Astrocyte (in vitro differentiated cells and primary cell): ENCODE measurements around the gene NDUFA8. TPM values are rescaled to one million over a fixed set of nuclear protein-coding genes. Genes with fewer than 3 reads are reported as not detected.

Experiments used
- DNase-seq: peaks from one replicate; pipeline ENCODE4 v3.0.0-alpha.2; 2010; ENCODE audit warnings: low read depth
- FAIRE-seq: peaks from 2 replicates; lab custom pipeline; 2011; peaks lifted over from hg19 to GRCh38; lab: Jason Lieb, UNC
- H2AFZ ChIP-seq: 2 replicates; pipeline ENCODE4 v1.6.0; 2012; ENCODE audit warnings: low read depth, low read length, inconsistent platforms
- H3K27ac ChIP-seq: 2 replicates; pipeline ENCODE4 v1.5.1; 2011; ENCODE audit warnings: low read depth, low read length, inconsistent platforms
- H3K27me3 ChIP-seq: 2 replicates; pipeline ENCODE4 v1.6.0; 2011; ENCODE audit warnings: low read length, inconsistent platforms; ENCODE audit not compliant: insufficient read depth
- H3K36me3 ChIP-seq: 2 replicates; pipeline ENCODE4 v1.5.1; 2011; ENCODE audit warnings: low read length, inconsistent platforms; ENCODE audit not compliant: insufficient read depth
- H3K4me1 ChIP-seq: 2 replicates; pipeline ENCODE4 v1.5.1; 2011; ENCODE audit warnings: low read length, inconsistent platforms; ENCODE audit not compliant: insufficient read depth
- H3K4me2 ChIP-seq: 2 replicates; pipeline ENCODE4 v1.6.0; 2012; ENCODE audit warnings: low read length, inconsistent platforms
- H3K4me3 ChIP-seq: 2 replicates; pipeline ENCODE4 v1.5.1; 2011; ENCODE audit warnings: low read depth, mild to moderate bottlenecking, low read length, inconsistent platforms; ENCODE audit not compliant: insufficient read depth
- H3K79me2 ChIP-seq: 2 replicates; pipeline ENCODE4 v1.6.0; 2012; ENCODE audit warnings: mild to moderate bottlenecking, low read length, inconsistent platforms; ENCODE audit not compliant: insufficient read depth
- H3K9ac ChIP-seq: 2 replicates; pipeline ENCODE4 v1.6.0; 2012; ENCODE audit warnings: mild to moderate bottlenecking, low read length, inconsistent platforms
- H3K9me3 ChIP-seq: 2 replicates; pipeline ENCODE4 v1.5.1; 2012; ENCODE audit warnings: low read depth, mild to moderate bottlenecking, low read length, inconsistent platforms; ENCODE audit not compliant: insufficient read depth
- H4K20me1 ChIP-seq: 2 replicates; pipeline ENCODE4 v1.6.0; 2012; ENCODE audit warnings: low read length, inconsistent platforms; ENCODE audit not compliant: insufficient read depth
- H3K27ac Mint-ChIP-seq: one replicate; pipeline ENCODE4 v1.8.0; 2021; ENCODE audit warnings: mild to moderate bottlenecking, mixed read lengths; ENCODE audit not compliant: unreplicated experiment
- H3K27me3 Mint-ChIP-seq: one replicate; pipeline ENCODE4 v1.8.0; 2021; ENCODE audit warnings: low read depth, mixed read lengths; ENCODE audit not compliant: unreplicated experiment
- H3K36me3 Mint-ChIP-seq: one replicate; pipeline ENCODE4 v1.8.0; 2021; ENCODE audit warnings: low read depth, mixed read lengths; ENCODE audit not compliant: unreplicated experiment
- H3K4me1 Mint-ChIP-seq: one replicate; pipeline ENCODE4 v1.8.0; 2021; ENCODE audit warnings: low read depth, mixed read lengths; ENCODE audit not compliant: unreplicated experiment
- H3K4me3 Mint-ChIP-seq: one replicate; pipeline ENCODE4 v1.8.0; 2021; ENCODE audit warnings: mild to moderate bottlenecking, moderate library complexity, mixed read lengths; ENCODE audit not compliant: unreplicated experiment
- H3K9me3 Mint-ChIP-seq: one replicate; pipeline ENCODE4 v1.8.0; 2021; ENCODE audit warnings: mild to moderate bottlenecking, mixed read lengths; ENCODE audit not compliant: unreplicated experiment
- EZH2 ChIP-seq: IDR thresholded peaks from 2 replicates; pipeline ENCODE4 v1.6.1; 2012; ENCODE audit warnings: mild to moderate bottlenecking, low read length, inconsistent platforms; ENCODE audit not compliant: insufficient read depth
- total RNA-seq: library from RNA; stranded (reverse); gene quantifications from 2 replicates; pipeline ENCODE4 v1.2.1, GENCODE V29; 2021
- TF ChIP-seq, protein P1 (sequence below): IDR thresholded peaks from 2 replicates; pipeline ENCODE4 v1.5.1; 2011; ENCODE audit warnings: low read depth, mild to moderate bottlenecking, inconsistent platforms, low read length, moderate library complexity; ENCODE audit not compliant: insufficient read depth

The NDUFA8 gene
- total RNA-seq, 1 donor from 2014 or later: 52.3 TPM

DNA sequence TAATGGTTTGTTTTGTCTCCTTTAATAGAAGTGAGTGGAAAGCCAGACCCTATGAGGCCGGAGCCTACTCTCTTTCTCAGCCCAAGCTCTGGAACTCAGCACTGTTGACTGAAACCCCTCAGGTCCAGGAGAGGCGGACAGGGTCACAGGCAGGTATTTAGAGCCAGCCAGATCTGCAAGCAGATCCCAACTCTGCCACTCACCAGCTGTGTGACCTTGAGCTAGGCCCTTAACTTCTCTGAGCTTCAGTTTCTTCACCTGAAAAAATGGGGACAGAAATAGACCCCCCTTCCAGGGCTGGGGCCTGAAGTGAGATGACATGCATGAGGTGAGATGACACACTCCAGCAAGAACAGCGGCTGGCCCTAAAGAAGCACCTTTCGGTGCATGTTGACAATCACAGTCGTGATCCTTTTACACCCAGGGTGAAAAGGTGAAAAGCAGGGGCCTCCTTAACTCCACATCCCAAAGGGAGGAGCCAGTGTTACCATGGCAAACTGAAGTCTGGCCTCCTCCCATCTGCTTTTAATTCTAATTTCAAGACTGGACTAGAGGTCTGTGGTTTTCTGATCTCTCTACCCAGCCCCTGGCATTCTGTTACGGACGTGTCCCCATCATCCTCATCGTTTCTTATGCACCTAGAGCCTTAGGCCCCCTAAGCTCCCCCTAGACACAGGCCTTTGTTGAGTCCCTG lies 27.3 kb upstream of the NDUFA8 start:
- H3K9me3 Mint-ChIP-seq: no peaks in the 10 kb centered on the region
- DNase-seq: no peak
- Histone ChIP-seq H4K20me1 (no peaks in the 10 kb centered on the region), H3K36me3 (no peaks in the 10 kb centered on the region), H3K27me3 (peaks cover 24% of the 10 kb centered on the region), H3K9ac (no peak overlapping the region), H3K4me1 (no peaks in the 10 kb centered on the region), H2AFZ (no peak overlapping the region), H3K4me3 (no peak overlapping the region), H3K4me2 (no peak overlapping the region), H3K79me2 (no peaks in the 10 kb centered on the region), H3K27ac (no peak overlapping the region), H3K9me3 (no peaks in the 10 kb centered on the region)
- no peak overlapping the region for H3K4me3 Mint-ChIP-seq
- peaks cover 2% of the 10 kb centered on the region for H3K36me3 Mint-ChIP-seq
- no peaks in the 10 kb centered on the region for H3K4me1 Mint-ChIP-seq
- H3K27ac Mint-ChIP-seq: no peak overlapping the region
- peaks cover 30% of the 10 kb centered on the region for H3K27me3 Mint-ChIP-seq
- no peak for FAIRE-seq
- TF ChIP-seq, protein P1, sequence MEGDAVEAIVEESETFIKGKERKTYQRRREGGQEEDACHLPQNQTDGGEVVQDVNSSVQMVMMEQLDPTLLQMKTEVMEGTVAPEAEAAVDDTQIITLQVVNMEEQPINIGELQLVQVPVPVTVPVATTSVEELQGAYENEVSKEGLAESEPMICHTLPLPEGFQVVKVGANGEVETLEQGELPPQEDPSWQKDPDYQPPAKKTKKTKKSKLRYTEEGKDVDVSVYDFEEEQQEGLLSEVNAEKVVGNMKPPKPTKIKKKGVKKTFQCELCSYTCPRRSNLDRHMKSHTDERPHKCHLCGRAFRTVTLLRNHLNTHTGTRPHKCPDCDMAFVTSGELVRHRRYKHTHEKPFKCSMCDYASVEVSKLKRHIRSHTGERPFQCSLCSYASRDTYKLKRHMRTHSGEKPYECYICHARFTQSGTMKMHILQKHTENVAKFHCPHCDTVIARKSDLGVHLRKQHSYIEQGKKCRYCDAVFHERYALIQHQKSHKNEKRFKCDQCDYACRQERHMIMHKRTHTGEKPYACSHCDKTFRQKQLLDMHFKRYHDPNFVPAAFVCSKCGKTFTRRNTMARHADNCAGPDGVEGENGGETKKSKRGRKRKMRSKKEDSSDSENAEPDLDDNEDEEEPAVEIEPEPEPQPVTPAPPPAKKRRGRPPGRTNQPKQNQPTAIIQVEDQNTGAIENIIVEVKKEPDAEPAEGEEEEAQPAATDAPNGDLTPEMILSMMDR: no peak
- TF ChIP-seq EZH2: no peak

DNA sequence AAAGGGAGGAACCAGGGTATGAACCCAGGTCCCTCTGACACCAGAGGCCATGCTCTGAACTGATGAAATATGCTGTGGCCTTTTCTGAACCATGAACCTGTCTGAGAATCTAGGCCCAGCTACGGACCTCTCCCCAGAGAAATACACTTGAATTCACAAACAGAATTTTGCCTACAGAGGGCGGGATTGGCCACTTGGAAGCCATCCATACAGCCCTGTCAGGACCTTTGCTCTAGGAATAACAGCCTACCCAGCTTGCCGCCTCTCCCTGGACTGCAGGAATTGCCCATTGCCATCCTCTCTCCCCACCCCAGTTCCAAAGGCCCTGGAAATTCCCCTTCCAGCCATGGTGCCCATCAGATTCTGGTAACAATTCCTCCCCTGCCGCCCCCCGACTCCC lies 26.7 kb upstream of the NDUFA8 start:
- TF ChIP-seq, protein P1: no peak
- TF ChIP-seq EZH2: no peak
- Histone ChIP-seq H3K4me2 (no peak overlapping the region), H2AFZ (no peak overlapping the region), H3K9ac (no peak overlapping the region), H3K4me1 (no peaks in the 10 kb centered on the region), H3K36me3 (no peaks in the 10 kb centered on the region), H3K4me3 (no peak overlapping the region), H3K27me3 (peaks cover 25% of the 10 kb centered on the region), H3K27ac (no peak overlapping the region), H4K20me1 (no peaks in the 10 kb centered on the region), H3K9me3 (no peaks in the 10 kb centered on the region), H3K79me2 (no peaks in the 10 kb centered on the region)
- H3K36me3 Mint-ChIP-seq: peaks cover under 1% of the 10 kb centered on the region
- no peaks in the 10 kb centered on the region for H3K9me3 Mint-ChIP-seq
- FAIRE-seq: no peak
- no peak overlapping the region for H3K4me3 Mint-ChIP-seq
- H3K27me3 Mint-ChIP-seq: peaks cover 25% of the 10 kb centered on the region
- H3K27ac Mint-ChIP-seq: no peak overlapping the region
- no peak for DNase-seq
- H3K4me1 Mint-ChIP-seq: no peaks in the 10 kb centered on the region

DNA sequence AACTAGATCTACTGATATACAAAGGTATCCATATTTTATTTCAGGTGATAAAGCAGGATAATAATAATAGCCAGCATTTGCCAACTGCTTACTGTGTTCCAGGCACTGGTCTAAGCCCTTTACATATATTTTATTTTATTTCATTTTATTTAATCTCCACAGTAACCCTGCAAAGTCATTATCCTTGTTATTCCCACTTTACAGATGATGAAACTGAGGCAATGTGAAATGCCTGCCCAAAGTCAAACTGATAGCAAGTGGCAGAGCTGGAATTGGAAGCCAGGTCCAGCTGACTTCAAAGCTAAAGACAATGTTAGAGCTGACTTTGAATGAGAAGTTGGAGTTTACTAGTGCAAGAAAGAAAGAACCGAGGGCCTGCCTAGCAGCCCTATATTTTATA lies 25.0 kb upstream of the NDUFA8 start:
- H3K4me2 ChIP-seq: no peak overlapping the region
- no peak overlapping the region for H2AFZ ChIP-seq
- no peak for TF ChIP-seq EZH2
- TF ChIP-seq, protein P1: no peak
- no peak overlapping the region for H3K27ac ChIP-seq
- no peaks in the 10 kb centered on the region for H3K9me3 ChIP-seq
- H3K79me2 ChIP-seq: no peaks in the 10 kb centered on the region
- H3K36me3 ChIP-seq: no peaks in the 10 kb centered on the region
- Mint-ChIP-seq H3K4me1 (peaks cover 4% of the 10 kb centered on the region), H3K9me3 (no peaks in the 10 kb centered on the region), H3K36me3 (no peaks in the 10 kb centered on the region), H3K27ac (no peak overlapping the region), H3K27me3 (peaks cover 26% of the 10 kb centered on the region), H3K4me3 (no peak overlapping the region)
- peaks cover 8% of the 10 kb centered on the region for H3K4me1 ChIP-seq
- DNase-seq (no peak), FAIRE-seq (no peak)
- H4K20me1 ChIP-seq: no peaks in the 10 kb centered on the region
- H3K9ac ChIP-seq: no peak overlapping the region
- no peak overlapping the region for H3K4me3 ChIP-seq
- peaks cover 25% of the 10 kb centered on the region for H3K27me3 ChIP-seq
